PFSK-1 (cell line): ENCODE data around the gene PRKN.

Experiments used
- FOXP2 ChIP-seq: optimal IDR thresholded peaks from 2 replicates; pipeline ENCODE3; 2011; ENCODE audit warnings: borderline replicate concordance, control low read depth, inconsistent platforms; ENCODE audit not compliant: insufficient read depth; ENCODE audit errors: extremely low read length, extremely low read depth
- POLR2AphosphoS5 ChIP-seq: IDR thresholded peaks from 2 replicates; pipeline ENCODE4 v1.6.1; 2012; ENCODE audit warnings: low read depth, mild to moderate bottlenecking, control low read depth, low read length, moderate library complexity
- SIN3A ChIP-seq: IDR thresholded peaks from 2 replicates; pipeline ENCODE4 v1.6.1; 2012; ENCODE audit warnings: mild to moderate bottlenecking, low read length, moderate library complexity, borderline replicate concordance; ENCODE audit not compliant: insufficient read depth
- TAF1 ChIP-seq: IDR thresholded peaks from 2 replicates; pipeline ENCODE4 v1.6.1; 2012; ENCODE audit warnings: low read length, control low read depth, borderline replicate concordance; ENCODE audit not compliant: insufficient read depth
- TF ChIP-seq, protein P1 (sequence below), 2 experiments: IDR thresholded peaks; 2 replicates each; pipeline versions ENCODE4 v1.6.1 to v1.8.0; 2011 to 2012; ENCODE audit warnings: low read depth in 2 of 2, low read length in 2 of 2, control low read depth in 1 of 2, inconsistent platforms in 1 of 2, mild to moderate bottlenecking in 1 of 2, moderate library complexity in 1 of 2; ENCODE audit not compliant: insufficient read depth in 1 of 2

- TF ChIP-seq POLR2AphosphoS5 = no peak
- TF ChIP-seq TAF1 = no peak
- TF ChIP-seq, protein P1, sequence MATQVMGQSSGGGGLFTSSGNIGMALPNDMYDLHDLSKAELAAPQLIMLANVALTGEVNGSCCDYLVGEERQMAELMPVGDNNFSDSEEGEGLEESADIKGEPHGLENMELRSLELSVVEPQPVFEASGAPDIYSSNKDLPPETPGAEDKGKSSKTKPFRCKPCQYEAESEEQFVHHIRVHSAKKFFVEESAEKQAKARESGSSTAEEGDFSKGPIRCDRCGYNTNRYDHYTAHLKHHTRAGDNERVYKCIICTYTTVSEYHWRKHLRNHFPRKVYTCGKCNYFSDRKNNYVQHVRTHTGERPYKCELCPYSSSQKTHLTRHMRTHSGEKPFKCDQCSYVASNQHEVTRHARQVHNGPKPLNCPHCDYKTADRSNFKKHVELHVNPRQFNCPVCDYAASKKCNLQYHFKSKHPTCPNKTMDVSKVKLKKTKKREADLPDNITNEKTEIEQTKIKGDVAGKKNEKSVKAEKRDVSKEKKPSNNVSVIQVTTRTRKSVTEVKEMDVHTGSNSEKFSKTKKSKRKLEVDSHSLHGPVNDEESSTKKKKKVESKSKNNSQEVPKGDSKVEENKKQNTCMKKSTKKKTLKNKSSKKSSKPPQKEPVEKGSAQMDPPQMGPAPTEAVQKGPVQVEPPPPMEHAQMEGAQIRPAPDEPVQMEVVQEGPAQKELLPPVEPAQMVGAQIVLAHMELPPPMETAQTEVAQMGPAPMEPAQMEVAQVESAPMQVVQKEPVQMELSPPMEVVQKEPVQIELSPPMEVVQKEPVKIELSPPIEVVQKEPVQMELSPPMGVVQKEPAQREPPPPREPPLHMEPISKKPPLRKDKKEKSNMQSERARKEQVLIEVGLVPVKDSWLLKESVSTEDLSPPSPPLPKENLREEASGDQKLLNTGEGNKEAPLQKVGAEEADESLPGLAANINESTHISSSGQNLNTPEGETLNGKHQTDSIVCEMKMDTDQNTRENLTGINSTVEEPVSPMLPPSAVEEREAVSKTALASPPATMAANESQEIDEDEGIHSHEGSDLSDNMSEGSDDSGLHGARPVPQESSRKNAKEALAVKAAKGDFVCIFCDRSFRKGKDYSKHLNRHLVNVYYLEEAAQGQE (IDR thresholded peaks at IDR 0.05; ENCODE audit: insufficient read depth in 1 of 2, low read depth in 2 of 2, low read length in 2 of 2) = no peak
- TF ChIP-seq SIN3A = no peak
- TF ChIP-seq FOXP2 = no peak
Observed at GRCh38 chr6:161747506-161747905, 980.1 kb downstream of the PRKN start.
